ENCODE data around the gene DHX35. TPM values are rescaled to one million over a fixed set of nuclear protein-coding genes. Genes with fewer than 3 reads are reported as not detected.

Gene DHX35
- total and polyA plus RNA-seq, 2 of the 13 experiments (the other 11 are each of a cell fraction or from before 2014, with no cell fraction given), result 25.8 to 28.7 TPM

DNA sequence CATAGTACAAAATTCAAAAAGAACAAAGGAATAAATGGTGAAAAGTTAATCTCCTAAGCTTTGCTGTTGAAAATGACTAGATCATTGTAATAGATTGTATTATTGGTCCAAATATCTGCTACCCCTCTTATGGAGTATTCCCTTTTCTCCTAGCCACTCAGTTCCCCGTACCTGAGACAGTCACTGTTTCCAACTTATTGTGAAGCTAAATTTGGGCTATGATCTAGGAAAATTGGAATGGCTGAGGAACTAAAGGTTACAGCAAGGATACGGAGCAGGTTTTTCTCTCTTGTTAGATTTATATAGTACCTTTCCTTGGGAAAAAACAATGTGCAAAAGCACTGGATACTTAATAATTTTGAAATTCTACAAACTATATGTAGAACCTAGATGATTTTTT lies 17.3 kb downstream of the DHX35 start:
- ATAC-seq, result no peak

DNA sequence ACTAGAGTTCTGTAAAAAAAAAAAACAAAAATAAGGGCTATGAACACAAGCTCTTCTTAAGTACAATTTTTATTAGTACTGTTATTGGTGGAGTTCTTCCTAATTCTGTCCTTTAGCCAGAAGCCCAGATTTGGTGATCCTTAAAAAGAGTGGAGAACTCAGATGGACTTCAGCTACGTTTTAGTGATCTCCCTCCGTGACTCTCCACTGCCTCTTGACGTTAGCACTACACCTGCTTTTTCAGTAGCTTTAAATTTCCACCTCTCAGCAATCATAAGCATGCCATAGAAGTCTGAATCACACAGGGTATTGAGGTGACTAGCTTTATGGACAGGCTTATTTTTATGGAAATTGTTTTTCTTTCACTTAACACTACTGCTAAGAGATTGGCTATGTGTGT lies 17.7 kb downstream of the DHX35 start:
- H3K36me3 ChIP-seq (replicated peaks in 1 of 2; ENCODE audit: control insufficient read depth in 1 of 2, insufficient read depth in 2 of 2, low read length in 2 of 2), result peaks cover 7 to 40% of the 10 kb centered on the region in 2 experiments; a peak in 4 of 5 replicates
- H3K4me1 ChIP-seq (ENCODE audit: insufficient read depth, low read length), result peaks cover 44% of the 10 kb centered on the region
- in situ Hi-C loops (cut with HindIII; ENCODE audit: extremely low pct_ligation_motif_present, low pct_unique_long_range_greater_than_20kb) (no loop called here), intact Hi-C loops (cut with micrococcal nuclease; ENCODE audit: unreplicated experiment) (no loop called here)
- no peaks in the 10 kb centered on the region for H4K20me1 ChIP-seq (ENCODE audit: insufficient read depth, low read length)
- TF ChIP-seq HOXA7 (CRISPR knock-in tag; IDR thresholded peaks at IDR 0.05) (no peak), NR2F2 (IDR thresholded peaks at IDR 0.05; ENCODE audit: borderline replicate concordance, low read depth) (no peak), SOX6 (IDR thresholded peaks at IDR 0.05) (no peak), SOX6 (CRISPR knock-in tag; IDR thresholded peaks at IDR 0.05) (no peak), PRMT3 (CRISPR knock-in tag; IDR thresholded peaks at IDR 0.05; ENCODE audit: borderline replicate concordance, low read depth) (no peak), ZNF879 (CRISPR knock-in tag; IDR thresholded peaks at IDR 0.05) (no peak), ZNF564 (CRISPR knock-in tag; IDR thresholded peaks at IDR 0.05) (no peak), AGO2 (optimal IDR thresholded peaks at IDR 0.05; ENCODE audit: low read depth, low read length) (no peak), SMC3 (IDR thresholded peaks at IDR 0.05; ENCODE audit: low read length) (no peak)
- TF ChIP-seq, protein P1, sequence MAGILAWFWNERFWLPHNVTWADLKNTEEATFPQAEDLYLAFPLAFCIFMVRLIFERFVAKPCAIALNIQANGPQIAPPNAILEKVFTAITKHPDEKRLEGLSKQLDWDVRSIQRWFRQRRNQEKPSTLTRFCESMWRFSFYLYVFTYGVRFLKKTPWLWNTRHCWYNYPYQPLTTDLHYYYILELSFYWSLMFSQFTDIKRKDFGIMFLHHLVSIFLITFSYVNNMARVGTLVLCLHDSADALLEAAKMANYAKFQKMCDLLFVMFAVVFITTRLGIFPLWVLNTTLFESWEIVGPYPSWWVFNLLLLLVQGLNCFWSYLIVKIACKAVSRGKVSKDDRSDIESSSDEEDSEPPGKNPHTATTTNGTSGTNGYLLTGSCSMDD (CRISPR knock-in tag; IDR thresholded peaks at IDR 0.05), result no peak
- no peak overlapping the region for H2AFZ ChIP-seq (ENCODE audit: low read length)
- H3K9me3 ChIP-seq (ENCODE audit: low read length), result no peaks in the 10 kb centered on the region
- CTCF ChIA-PET (ENCODE audit: low intra/inter-chr PET ratio, low total read pairs), result no interaction called here
- DNase-seq (ENCODE audit: low spot score), result no peak
- no peak overlapping the region for H3K4me2 ChIP-seq (ENCODE audit: low read depth, low read length)
- no peak for ATAC-seq
- H3K27me3 ChIP-seq (ENCODE audit: control insufficient read depth in 1 of 2, insufficient read depth in 2 of 2, low read length in 2 of 2), result no peaks in the 10 kb centered on the region
- WGBS (ENCODE audit: low lambda C conversion rate), result 95% methylated on average over 3 of the region's 3 CpGs
- no peak for FAIRE-seq
- POLR2A ChIA-PET, result interaction anchor here (1.1 to 1.5 kb wide), 2 partner anchors 17 to 54 kb away, joined by 3 to 8 read pairs; partner anchors contain the start of genes DHX35 and FAM83D
- no peak overlapping the region for H3K4me3 ChIP-seq (replicated peaks in 1 of 3; ENCODE audit: insufficient read depth in 1 of 3, low read depth in 2 of 3, low read length in 3 of 3)
- H3K27ac ChIP-seq (ENCODE audit: extremely low read length, insufficient read depth, low read length), result no peak overlapping the region
- peaks cover 34% of the 10 kb centered on the region for H3K79me2 ChIP-seq (ENCODE audit: insufficient read depth, low read length)
- no peak overlapping the region for H3K9ac ChIP-seq (ENCODE audit: insufficient read depth, low read depth, low read length)
- no TSS peak for BruUV-seq (replicated peaks)

More for the DNA sequence above, 17.3 kb downstream of the DHX35 start:
- Histone ChIP-seq H3K4me3 (replicated peaks in 1 of 3; ENCODE audit: insufficient read depth in 1 of 3, low read depth in 2 of 3, low read length in 3 of 3) (no peak overlapping the region), H3K27me3 (ENCODE audit: control insufficient read depth in 1 of 2, insufficient read depth in 2 of 2, low read length in 2 of 2) (no peaks in the 10 kb centered on the region), H4K20me1 (ENCODE audit: insufficient read depth, low read length) (no peaks in the 10 kb centered on the region), H3K9ac (ENCODE audit: insufficient read depth, low read depth, low read length) (no peak overlapping the region), H3K9me3 (ENCODE audit: low read length) (no peaks in the 10 kb centered on the region), H3K27ac (ENCODE audit: extremely low read length, insufficient read depth, low read length) (no peak overlapping the region), H3K4me1 (ENCODE audit: insufficient read depth, low read length) (peaks cover 44% of the 10 kb centered on the region), H3K79me2 (ENCODE audit: insufficient read depth, low read length) (peaks cover 38% of the 10 kb centered on the region), H2AFZ (ENCODE audit: low read length) (no peak overlapping the region), H3K4me2 (ENCODE audit: low read depth, low read length) (no peak overlapping the region), H3K36me3 (replicated peaks in 1 of 2; ENCODE audit: control insufficient read depth in 1 of 2, insufficient read depth in 2 of 2, low read length in 2 of 2) (peaks cover 7 to 40% of the 10 kb centered on the region in 2 experiments; a peak in 4 of 5 replicates)
- POLR2A ChIA-PET, result interaction anchor here (1.1 to 1.5 kb wide), 2 partner anchors 17 to 53 kb away, joined by 3 to 8 read pairs; partner anchors contain the start of genes DHX35 and FAM83D
- intact Hi-C loops (cut with micrococcal nuclease; ENCODE audit: unreplicated experiment), result no loop called here
- DNase-seq (ENCODE audit: low spot score) (no peak), FAIRE-seq (no peak)
- TF ChIP-seq GATA4 (IDR thresholded peaks at IDR 0.05; ENCODE audit: borderline replicate concordance, low read depth) (no peak), ZNF724P (CRISPR knock-in tag; IDR thresholded peaks at IDR 0.05; ENCODE audit: borderline replicate concordance) (no peak), REL (CRISPR knock-in tag; conservative IDR thresholded peaks at IDR 0.05) (no peak), CENPX (CRISPR knock-in tag; IDR thresholded peaks at IDR 0.05) (no peak), ZZZ3 (CRISPR knock-in tag; IDR thresholded peaks at IDR 0.05; ENCODE audit: borderline replicate concordance) (no peak)
- TF ChIP-seq, protein P2, sequence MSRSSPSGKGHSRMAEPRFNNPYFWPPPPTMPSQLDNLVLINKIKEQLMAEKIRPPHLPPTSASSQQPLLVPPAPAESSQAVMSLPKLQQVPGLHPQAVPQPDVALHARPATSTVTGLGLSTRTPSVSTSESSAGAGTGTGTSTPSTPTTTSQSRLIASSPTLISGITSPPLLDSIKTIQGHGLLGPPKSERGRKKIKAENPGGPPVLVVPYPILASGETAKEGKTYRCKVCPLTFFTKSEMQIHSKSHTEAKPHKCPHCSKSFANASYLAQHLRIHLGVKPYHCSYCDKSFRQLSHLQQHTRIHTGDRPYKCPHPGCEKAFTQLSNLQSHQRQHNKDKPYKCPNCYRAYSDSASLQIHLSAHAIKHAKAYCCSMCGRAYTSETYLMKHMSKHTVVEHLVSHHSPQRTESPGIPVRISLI (CRISPR knock-in tag; IDR thresholded peaks at IDR 0.05; ENCODE audit: borderline replicate concordance), result no peak
- CTCF ChIA-PET (ENCODE audit: low intra/inter-chr PET ratio, low total read pairs), result no interaction called here
- BruUV-seq (replicated peaks), result no TSS peak
- WGBS (ENCODE audit: low lambda C conversion rate), result 97% methylated on average over 2 of the region's 2 CpGs
- in situ Hi-C loops (cut with HindIII; ENCODE audit: extremely low pct_ligation_motif_present, low pct_unique_long_range_greater_than_20kb), result no loop called here

All from HepG2 (cell line).